T follicular helper cell (primary cell): Measurements from ENCODE around the gene UVRAG.
"Not testable (repeated sequence)": the region's sequence is repeated elsewhere in the genome, so short reads cannot be mapped to it uniquely, and the experiment has no call there.

Experiments
- DNase-seq: peaks from one replicate; pipeline ENCODE4 v3.0.0-alpha.2; 2020; ENCODE audit warnings: low read depth

The UVRAG gene

GRCh38 chr11:75921808-75922207 is 106.8 kb downstream of the UVRAG start:
- DNase-seq, result no peak

GRCh38 chr11:75924966-75925784 is 110.2 kb downstream of the UVRAG start:
- DNase-seq, result no peak

GRCh38 chr11:75925785-75926164 is 110.8 kb downstream of the UVRAG start:
- DNase-seq, result no peak

- no peak for DNase-seq
Measured at GRCh38 chr11:75929706-75930105, 114.7 kb downstream of the UVRAG start.

- DNase-seq, result no peak
Measured at GRCh38 chr11:75930534-75930933, 115.5 kb downstream of the UVRAG start.

- no peak for DNase-seq
Measured at GRCh38 chr11:75931124-75931523, 116.1 kb downstream of the UVRAG start.

GRCh38 chr11:75933736-75934135 is 118.7 kb downstream of the UVRAG start:
- not testable (repeated sequence) for DNase-seq

GRCh38 chr11:75934851-75935250 is 119.8 kb downstream of the UVRAG start:
- DNase-seq, result no peak

- DNase-seq, result no peak
Measured at GRCh38 chr11:75938543-75938942, 123.5 kb downstream of the UVRAG start.

- no peak for DNase-seq
Measured at GRCh38 chr11:75939516-75939915, 124.5 kb downstream of the UVRAG start.

GRCh38 chr11:75939992-75940391 is 125.0 kb downstream of the UVRAG start:
- no peak for DNase-seq

- no peak for DNase-seq
Measured at GRCh38 chr11:75940911-75941310, 125.9 kb downstream of the UVRAG start.

GRCh38 chr11:75944515-75944914 is 129.5 kb downstream of the UVRAG start:
- DNase-seq, result no peak

- DNase-seq, result no peak
Measured at GRCh38 chr11:75945446-75945845, 130.4 kb downstream of the UVRAG start.

- no peak for DNase-seq
Measured at GRCh38 chr11:75945947-75946346, 130.9 kb downstream of the UVRAG start.

- no peak for DNase-seq
Measured at GRCh38 chr11:75946531-75947530, 131.8 kb downstream of the UVRAG start.

GRCh38 chr11:75949023-75949672 is 134.1 kb downstream of the UVRAG start:
- DNase-seq, result no peak

- DNase-seq, result no peak
Measured at GRCh38 chr11:75950141-75950540, 135.1 kb downstream of the UVRAG start.

GRCh38 chr11:75954039-75954438 is 139.0 kb downstream of the UVRAG start:
- DNase-seq, result no peak

- DNase-seq, result no peak
Measured at GRCh38 chr11:75955443-75955842, 140.4 kb downstream of the UVRAG start.

GRCh38 chr11:75959540-75959939 is 144.5 kb downstream of the UVRAG start:
- DNase-seq, result no peak

GRCh38 chr11:75964071-75964470 is 149.1 kb downstream of the UVRAG start:
- no peak for DNase-seq
